Right lobe of liver (tissue), 6 donors: Measurements from ENCODE around the gene KANSL1. TPM values are rescaled to one million over a fixed set of nuclear protein-coding genes. Genes with fewer than 3 reads are reported as not detected.

Experiments
- ATAC-seq, 4 donors: fragments of 200-7000 bp; cut with Tn5 transposase; one replicate each; pipeline ENCODE4 v1.9.1; 2020; ENCODE audit warnings: mild to moderate bottlenecking in 4 of 4, moderate library complexity in 4 of 4
- DNase-seq, 3 donors: peaks; one replicate each; pipeline ENCODE4 v3.0.0-alpha.2; 2020
- H3K27ac ChIP-seq, 3 donors: fragments of 200-600 bp; one replicate each; pipeline ENCODE4 v1.8.0; 2022
- H3K27me3 ChIP-seq, 2 donors: fragments of 200-600 bp; one replicate each; pipeline ENCODE4 v1.8.0; 2022
- H3K36me3 ChIP-seq, 4 donors: fragments of 200-600 bp; sonication (generic) in 1 of 4; one replicate each; pipeline versions ENCODE4 v1.5.1 to v1.8.0; 2017 to 2022; ENCODE audit warnings: control low read depth in 1 of 4
- H3K4me1 ChIP-seq, 4 donors: fragments of 200-600 bp; sonication (generic) in 1 of 4; one replicate each; pipeline versions ENCODE4 v1.5.1 to v1.8.0; 2017 to 2022; ENCODE audit warnings: control low read depth in 1 of 4
- H3K4me3 ChIP-seq, 3 donors: fragments of 200-600 bp; one replicate each; pipeline ENCODE4 v1.8.0; 2022
- H3K9me3 ChIP-seq, 4 donors: fragments of 200-600 bp; sonication (generic) in 1 of 4; one replicate each; pipeline versions ENCODE4 v1.5.1 to v1.8.0; 2017 to 2022; ENCODE audit warnings: control low read depth in 1 of 4
- CTCF ChIP-seq, 4 donors: fragments of 200-600 bp in 3 of 4; fragments of 450-650 bp in 1 of 4; IDR thresholded peaks; one replicate each; pipeline versions ENCODE4 v1.5.1 to v1.8.0; 2016 to 2022; ENCODE audit warnings: antibody characterized with exemption in 4 of 4, mild to moderate bottlenecking in 2 of 4
- POLR2A ChIP-seq: fragments of 450-650 bp; IDR thresholded peaks from one replicate; pipeline ENCODE4 v1.6.1; 2017; ENCODE audit warnings: antibody characterized with exemption, mild to moderate bottlenecking
- WGBS: methylation state at CpG from one replicate; pipeline ENCODE4 v1.1.6; 2018; ENCODE audit warnings: low coverage, low lambda C conversion rate; ENCODE audit not compliant: insufficient coverage; ENCODE audit errors: missing lambda C conversion rate; 5-methylcytosine and 5-hydroxymethylcytosine counted together
- intact Hi-C, 2 donors: fragments of 100-400 bp; cut with DNase I; formaldehyde crosslinking; loops; one replicate each; pipeline versions ENCODE4 v1.11.2 to v1.14.1; 2022
- total RNA-seq, 6 experiments: library from RNA; depleted of rRNA in 2 of 6; stranded (reverse); fragments of >200 nt in 2 of 6; fragmentation: NEBNext Ultra II Directional in 3 of 6; extraction: Animal tissue kit (Norgen Biotek cat#: 25700) in 3 of 6; gene quantifications; one replicate each; pipeline versions ENCODE4 v1.1.0 to v1.2.4, GENCODE V29; 2016 to 2023
- donor health status: DM: no; HTN: yes; CAD: no.
- donor health status: DM: no; HTN: no; CAD: no.
- donor health status: DM: no; HTN: no; CAD: no.
- donor health status: DM: no; HTN: yes; CAD: no.
- donor health status: DM: no; HTN: yes; CAD: no.

The KANSL1 gene
- total RNA-seq, 6 experiments from 2014 or later: 23.1 to 29.5 (median 25.9) TPM

GRCh38 chr17:45991341-45991740 lies 201.9 kb downstream of the KANSL1 start:
- Histone ChIP-seq H3K27ac (no peak overlapping the region), H3K9me3 (no peaks in the 10 kb centered on the region), H3K4me3 (no peak overlapping the region), H3K27me3 (no peaks in the 10 kb centered on the region), H3K36me3 (no peaks in the 10 kb centered on the region), H3K4me1 (no peaks in the 10 kb centered on the region)
- no peak for DNase-seq
- intact Hi-C loops: no loop called here
- ATAC-seq: no peak
- TF ChIP-seq POLR2A (no peak), CTCF (IDR thresholded peaks at IDR 0.05) (no peak)
- WGBS: no CpG with 5 or more reads among the region's 10 CpGs

GRCh38 chr17:45990886-45991285 lies 202.3 kb downstream of the KANSL1 start:
- no peak for ATAC-seq
- intact Hi-C loops: no loop called here

GRCh38 chr17:45989759-45990158 lies 203.5 kb downstream of the KANSL1 start:
- 73% methylated on average over 3 of the region's 3 CpGs for WGBS
- TF ChIP-seq POLR2A: no peak
- no peak for TF ChIP-seq CTCF (IDR thresholded peaks at IDR 0.05)
- Histone ChIP-seq H3K9me3 (no peaks in the 10 kb centered on the region), H3K4me1 (no peaks in the 10 kb centered on the region), H3K27ac (no peak overlapping the region), H3K4me3 (no peak overlapping the region), H3K27me3 (no peaks in the 10 kb centered on the region), H3K36me3 (no peaks in the 10 kb centered on the region)
- DNase-seq: no peak
- ATAC-seq: no peak
- intact Hi-C loops: no loop called here

More at GRCh38 chr17:45990886-45991285, 202.3 kb downstream of the KANSL1 start:
- H3K4me3 ChIP-seq: no peak overlapping the region
- DNase-seq: no peak
- no peak overlapping the region for H3K27ac ChIP-seq
- no peaks in the 10 kb centered on the region for H3K4me1 ChIP-seq
- 75% methylated on average over 2 of the region's 6 CpGs for WGBS
- no peaks in the 10 kb centered on the region for H3K36me3 ChIP-seq
- TF ChIP-seq POLR2A: no peak
- TF ChIP-seq CTCF (IDR thresholded peaks at IDR 0.05): no peak
- no peaks in the 10 kb centered on the region for H3K9me3 ChIP-seq
- no peaks in the 10 kb centered on the region for H3K27me3 ChIP-seq

GRCh38 chr17:45987706-45988105 lies 205.5 kb downstream of the KANSL1 start:
- Histone ChIP-seq H3K36me3 (no peaks in the 10 kb centered on the region), H3K27ac (no peak overlapping the region), H3K9me3 (no peaks in the 10 kb centered on the region), H3K4me3 (no peak overlapping the region), H3K27me3 (no peaks in the 10 kb centered on the region), H3K4me1 (no peaks in the 10 kb centered on the region)
- intact Hi-C loops: no loop called here
- no peak for ATAC-seq
- TF ChIP-seq CTCF (IDR thresholded peaks at IDR 0.05) (no peak), POLR2A (no peak)
- WGBS: 83% methylated on average over 1 of the region's 5 CpGs
- no peak for DNase-seq

- Histone ChIP-seq H3K4me3 (no peak overlapping the region), H3K36me3 (no peaks in the 10 kb centered on the region), H3K27me3 (no peaks in the 10 kb centered on the region), H3K27ac (no peak overlapping the region), H3K9me3 (no peaks in the 10 kb centered on the region), H3K4me1 (no peaks in the 10 kb centered on the region)
- intact Hi-C loops: no loop called here
- WGBS: 70% methylated on average over 3 of the region's 4 CpGs
- ATAC-seq (no peak), DNase-seq (no peak)
- TF ChIP-seq POLR2A (no peak), CTCF (IDR thresholded peaks at IDR 0.05) (no peak)
Measured at GRCh38 chr17:45986056-45986455, 207.2 kb downstream of the KANSL1 start.
